ENCODE results near the gene SBNO1.

DNA sequence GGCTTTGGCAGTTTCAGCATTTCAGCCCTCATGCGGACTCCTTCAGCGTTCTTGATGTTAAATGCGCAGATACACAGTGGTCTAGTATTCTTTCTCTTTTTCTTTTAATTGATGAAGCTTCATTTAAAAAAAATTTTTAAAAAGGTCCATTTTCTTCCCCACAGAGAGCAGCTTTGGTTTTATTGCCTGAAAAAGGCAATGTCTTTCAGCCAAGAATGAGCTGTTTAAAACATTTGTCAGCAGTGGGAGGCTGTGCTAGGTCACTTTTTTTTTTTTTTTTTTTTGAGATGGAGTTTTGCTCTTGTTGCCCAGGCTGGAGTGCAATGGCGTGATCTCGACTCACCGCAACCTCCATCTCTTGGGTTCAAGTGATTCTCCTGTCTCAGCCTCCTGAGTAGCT, 32.8 kb upstream of the SBNO1 start:
- no peak for TF ChIP-seq POLR2A (IDR thresholded peaks at IDR 0.05)
- TF ChIP-seq, protein P1, sequence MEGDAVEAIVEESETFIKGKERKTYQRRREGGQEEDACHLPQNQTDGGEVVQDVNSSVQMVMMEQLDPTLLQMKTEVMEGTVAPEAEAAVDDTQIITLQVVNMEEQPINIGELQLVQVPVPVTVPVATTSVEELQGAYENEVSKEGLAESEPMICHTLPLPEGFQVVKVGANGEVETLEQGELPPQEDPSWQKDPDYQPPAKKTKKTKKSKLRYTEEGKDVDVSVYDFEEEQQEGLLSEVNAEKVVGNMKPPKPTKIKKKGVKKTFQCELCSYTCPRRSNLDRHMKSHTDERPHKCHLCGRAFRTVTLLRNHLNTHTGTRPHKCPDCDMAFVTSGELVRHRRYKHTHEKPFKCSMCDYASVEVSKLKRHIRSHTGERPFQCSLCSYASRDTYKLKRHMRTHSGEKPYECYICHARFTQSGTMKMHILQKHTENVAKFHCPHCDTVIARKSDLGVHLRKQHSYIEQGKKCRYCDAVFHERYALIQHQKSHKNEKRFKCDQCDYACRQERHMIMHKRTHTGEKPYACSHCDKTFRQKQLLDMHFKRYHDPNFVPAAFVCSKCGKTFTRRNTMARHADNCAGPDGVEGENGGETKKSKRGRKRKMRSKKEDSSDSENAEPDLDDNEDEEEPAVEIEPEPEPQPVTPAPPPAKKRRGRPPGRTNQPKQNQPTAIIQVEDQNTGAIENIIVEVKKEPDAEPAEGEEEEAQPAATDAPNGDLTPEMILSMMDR (IDR thresholded peaks at IDR 0.05) = no peak

All from tibial nerve (tissue), 3 donors.